B cell (primary cell): Measurements from ENCODE around the gene EGLN2. TPM values are rescaled to one million over a fixed set of nuclear protein-coding genes. Genes with fewer than 3 reads are reported as not detected.
"Not testable (repeated sequence)": the region's sequence is repeated elsewhere in the genome, so short reads cannot be mapped to it uniquely, and the experiment has no call there.

ENCODE experiments used
- ATAC-seq: fragments of 200-7000 bp; cut with Tn5 transposase; one replicate; pipeline ENCODE4 v1.10.0; 2021; ENCODE audit warnings: low read depth, mild to moderate bottlenecking, moderate number of reproducible peaks, moderate library complexity
- CTCF ChIA-PET: fragments of 350-600 bp; sonication (Branson Sonifier 250); formaldehyde crosslinking; loops from one replicate; lab custom pipeline; 2021; ENCODE audit warnings: antibody characterized with exemption, inconsistent platforms; lab: Charles Lee
- POLR2A ChIA-PET: fragments of 350-600 bp; sonication (Branson Sonifier 250); formaldehyde crosslinking; loops from one replicate; lab custom pipeline; 2021; ENCODE audit warnings: antibody characterized with exemption; lab: Charles Lee
- DNase-seq: peaks from one replicate; pipeline ENCODE4 v3.0.0; 2013
- H2AFZ ChIP-seq: 2 replicates; pipeline ENCODE4 v1.6.1; 2012; ENCODE audit warnings: mild to moderate bottlenecking, low read depth, low read length; ENCODE audit not compliant: insufficient read depth, poor library complexity, severe bottlenecking
- H3K27ac ChIP-seq, 2 donors: 1 replicate in 1 of 2; 2 replicates in 1 of 2; pipeline ENCODE4 v1.5.1; 2012 to 2013; ENCODE audit warnings: low read length in 2 of 2, mild to moderate bottlenecking in 2 of 2, moderate library complexity in 1 of 2
- H3K27me3 ChIP-seq, 4 experiments: fragments of 200-600 bp in 1 of 4; sonication (generic) in 1 of 4; replicated peaks in 1 of 4; 1 replicate in 2 of 4; 2 replicates in 2 of 4; pipeline versions ENCODE4 v1.6.1 to v1.7.0; 2013 to 2016; ENCODE audit warnings: low read length in 3 of 4, mild to moderate bottlenecking in 2 of 4, mixed read lengths in 1 of 4, moderate library complexity in 1 of 4; ENCODE audit not compliant: insufficient read depth in 4 of 4, control insufficient read depth in 3 of 4; ENCODE audit errors: control extremely low read depth in 1 of 4
- H3K36me3 ChIP-seq, 2 experiments: replicated peaks in 1 of 2; 1 replicate in 1 of 2; 2 replicates in 1 of 2; pipeline versions ENCODE4 v1.6.1 to v1.7.1; 2013; ENCODE audit warnings: low read length in 1 of 2; ENCODE audit not compliant: insufficient read depth in 2 of 2, control insufficient read depth in 1 of 2; ENCODE audit errors: control extremely low read depth in 1 of 2, extremely low read depth in 1 of 2
- H3K4me1 ChIP-seq, 2 donors: fragments of 200-600 bp in 1 of 2; sonication (generic) in 1 of 2; 1 replicate in 1 of 2; 2 replicates in 1 of 2; pipeline versions ENCODE4 v1.5.1 to v1.6.1; 2013 to 2017; ENCODE audit warnings: low read length in 2 of 2; ENCODE audit not compliant: control insufficient read depth in 2 of 2, insufficient read depth in 2 of 2
- H3K4me2 ChIP-seq: replicated peaks from 2 replicates; pipeline ENCODE3; 2012; ENCODE audit warnings: mild to moderate bottlenecking, low read depth, low read length; ENCODE audit not compliant: poor library complexity, severe bottlenecking
- H3K4me3 ChIP-seq, 5 experiments: fragments of 200-600 bp in 1 of 5; sonication (generic) in 1 of 5; 1 replicate in 3 of 5; 2 replicates in 2 of 5; pipeline versions ENCODE4 v1.5.1 to v1.7.0; 2011 to 2016; ENCODE audit warnings: low read length in 4 of 5, mild to moderate bottlenecking in 4 of 5, low read depth in 2 of 5, control low read depth in 1 of 5, moderate library complexity in 1 of 5; ENCODE audit not compliant: insufficient read depth in 1 of 5; ENCODE audit errors: control extremely low read depth in 1 of 5, extremely low read depth in 1 of 5
- H3K79me2 ChIP-seq: fragments of 200-600 bp; sonication (generic); one replicate; pipeline ENCODE4 v1.6.0; 2016; ENCODE audit warnings: low read length; ENCODE audit not compliant: control insufficient read depth, insufficient read depth
- H3K9ac ChIP-seq: fragments of 200-600 bp; sonication (generic); 2 replicates; pipeline ENCODE4 v1.6.1; 2017; ENCODE audit warnings: mild to moderate bottlenecking, low read length, moderate library complexity
- H3K9me3 ChIP-seq, 3 donors: one replicate each; pipeline versions ENCODE4 v1.6.1 to v1.7.1; 2013; ENCODE audit warnings: low read length in 2 of 3; ENCODE audit not compliant: control insufficient read depth in 2 of 3, insufficient read depth in 1 of 3; ENCODE audit errors: control extremely low read depth in 1 of 3
- H4K20me1 ChIP-seq: 2 replicates; pipeline ENCODE4 v1.6.0; 2012; ENCODE audit warnings: mild to moderate bottlenecking, low read length; ENCODE audit not compliant: insufficient read depth, control insufficient read depth, poor library complexity, severe bottlenecking
- H3K27ac Mint-ChIP-seq: one replicate; pipeline ENCODE4 v1.8.0; 2021; ENCODE audit warnings: mixed read lengths
- H3K27me3 Mint-ChIP-seq: one replicate; pipeline ENCODE4 v1.8.0; 2021; ENCODE audit warnings: mixed read lengths
- H3K4me1 Mint-ChIP-seq: one replicate; pipeline ENCODE4 v1.8.0; 2021; ENCODE audit warnings: mixed read lengths
- H3K4me3 Mint-ChIP-seq: one replicate; pipeline ENCODE4 v1.8.0; 2021; ENCODE audit warnings: mixed read lengths
- H3K9me3 Mint-ChIP-seq: one replicate; pipeline ENCODE4 v1.8.0; 2022; ENCODE audit warnings: mixed read lengths; ENCODE audit not compliant: insufficient read depth
- WGBS: methylation state at CpG from one replicate; pipeline ENCODE4 v1.1.5; 2013; ENCODE audit warnings: missing lambda C conversion rate; ENCODE audit not compliant: insufficient coverage; 5-methylcytosine and 5-hydroxymethylcytosine counted together
- intact Hi-C: fragments of 100-400 bp; cut with micrococcal nuclease; formaldehyde crosslinking; loops from one replicate; pipeline ENCODE4 v1.10.0; 2022
- polyA plus RNA-seq: library from polyadenylated mRNA; depleted of rRNA; stranded (reverse); fragments of >200 nt; gene quantifications from 2 replicates; pipeline ENCODE4 v1.2.3, GENCODE V29; 2012
- total RNA-seq, 2 donors: library from RNA; stranded (reverse); fragments of 120-200 nt in 1 of 2; gene quantifications; 1 replicate in 1 of 2; 2 replicates in 1 of 2; pipeline versions ENCODE4 v1.2.3 to v1.2.4, GENCODE V29; 2013 to 2022

EGLN2 gene
- total and polyA plus RNA-seq, 2 donors (not counting 1 experiment from before 2014, with no cell fraction given) = 130 to 178 TPM

GRCh38 chr19:40852467-40853152 lies 53.6 kb downstream of the EGLN2 start:
- H3K4me2 ChIP-seq, H3K27ac ChIP-seq, DNase-seq, H3K27me3 ChIP-seq, H3K4me1 ChIP-seq, H3K9me3 Mint-ChIP-seq, H3K4me3 Mint-ChIP-seq, H3K9ac ChIP-seq, H3K9me3 ChIP-seq, POLR2A ChIA-PET, H3K27ac Mint-ChIP-seq, CTCF ChIA-PET, H3K4me3 ChIP-seq, H2AFZ ChIP-seq, intact Hi-C loops, H3K79me2 ChIP-seq, ATAC-seq, H4K20me1 ChIP-seq, H3K36me3 ChIP-seq, H3K4me1 Mint-ChIP-seq: not testable (repeated sequence)
- H3K27me3 Mint-ChIP-seq = peaks cover 31% of the 10 kb centered on the region
- 78% methylated on average over 1 of the region's 3 CpGs for WGBS

Other genes starting within 250 kb of the EGLN2 start
- gene SHKBP1, start 222.3 kb upstream of the EGLN2 start, total RNA-seq = 179 and 192 TPM in 2 replicates
- gene SHKBP1, start 222.3 kb upstream of the EGLN2 start, polyA plus RNA-seq = 219 and 227 TPM in 2 replicates
- 81.2 and 83.3 TPM in 2 replicates for gene LTBP4, start 197.8 kb upstream of the EGLN2 start, total RNA-seq
- gene LTBP4, start 197.8 kb upstream of the EGLN2 start, polyA plus RNA-seq = 105 and 127 TPM in 2 replicates
- gene NUMBL, start 108.5 kb upstream of the EGLN2 start, total RNA-seq = 21.8 and 27.7 TPM in 2 replicates
- gene NUMBL, start 108.5 kb upstream of the EGLN2 start, polyA plus RNA-seq = 7.8 and 14.2 TPM in 2 replicates
- 55.4 and 58.9 TPM in 2 replicates for gene COQ8B, start 82.3 kb upstream of the EGLN2 start, total RNA-seq
- gene COQ8B, start 82.3 kb upstream of the EGLN2 start, polyA plus RNA-seq = 60.6 and 62.6 TPM in 2 replicates
- gene ITPKC, start 82.1 kb upstream of the EGLN2 start, total RNA-seq = 13.1 and 16.0 TPM in 2 replicates
- gene ITPKC, start 82.1 kb upstream of the EGLN2 start, polyA plus RNA-seq = 6.7 and 8.7 TPM in 2 replicates
- gene ACTMAP, start 48.7 kb upstream of the EGLN2 start, total RNA-seq = 9.8 and 10.2 TPM in 2 replicates
- 7.7 and 11.4 TPM in 2 replicates for gene ACTMAP, start 48.7 kb upstream of the EGLN2 start, polyA plus RNA-seq
- 90.7 and 92.0 TPM in 2 replicates for gene SNRPA, start 48.0 kb upstream of the EGLN2 start, total RNA-seq
- gene SNRPA, start 48.0 kb upstream of the EGLN2 start, polyA plus RNA-seq = 104 and 147 TPM in 2 replicates
- 2.3 and 5.7 TPM in 2 replicates for gene MIA, start 23.7 kb upstream of the EGLN2 start, total RNA-seq
- 0.37 and 0.75 TPM in 2 replicates for gene MIA, start 23.7 kb upstream of the EGLN2 start, polyA plus RNA-seq
- gene RAB4B, start 20.9 kb upstream of the EGLN2 start, total RNA-seq = 104 and 108 TPM in 2 replicates
- 141 and 196 TPM in 2 replicates for gene RAB4B, start 20.9 kb upstream of the EGLN2 start, polyA plus RNA-seq
- not detected in 2 replicates for gene CYP2A6, start 51.3 kb downstream of the EGLN2 start, total RNA-seq
- not detected in 2 replicates for gene CYP2A6, start 51.3 kb downstream of the EGLN2 start, polyA plus RNA-seq
- gene CYP2A7, start 83.0 kb downstream of the EGLN2 start, total RNA-seq = not detected in 2 replicates
- not detected in 2 replicates for gene CYP2A7, start 83.0 kb downstream of the EGLN2 start, polyA plus RNA-seq
- not detected in 2 replicates for gene CYP2B6, start 192.1 kb downstream of the EGLN2 start, total RNA-seq
- not detected in 2 replicates for gene CYP2B6, start 192.1 kb downstream of the EGLN2 start, polyA plus RNA-seq